AG09309 (cell line): Measurements from ENCODE around the gene DHRS2.
"Not testable (repeated sequence)": the region's sequence is repeated elsewhere in the genome, so short reads cannot be mapped to it uniquely, and the experiment has no call there.

Experiments used
- DNase-seq: peaks from one replicate; pipeline ENCODE4 v3.0.0-alpha.2; 2010; ENCODE audit warnings: low read depth
- H3K4me3 ChIP-seq: 2 replicates; pipeline ENCODE4 v1.5.1; 2011; ENCODE audit warnings: mild to moderate bottlenecking, low read depth, low read length, moderate library complexity; ENCODE audit not compliant: control insufficient read depth
- TF ChIP-seq, protein P1 (sequence below): IDR thresholded peaks from 2 replicates; pipeline ENCODE4 v1.5.1; 2011; ENCODE audit warnings: mild to moderate bottlenecking, low read depth, low read length, inconsistent platforms; ENCODE audit not compliant: insufficient read depth, control insufficient read depth; ENCODE audit errors: missing control alignments

The DHRS2 gene

GRCh38 chr14:23605931-23606585 lies 30.1 kb upstream of the DHRS2 start:
- TF ChIP-seq, protein P1, sequence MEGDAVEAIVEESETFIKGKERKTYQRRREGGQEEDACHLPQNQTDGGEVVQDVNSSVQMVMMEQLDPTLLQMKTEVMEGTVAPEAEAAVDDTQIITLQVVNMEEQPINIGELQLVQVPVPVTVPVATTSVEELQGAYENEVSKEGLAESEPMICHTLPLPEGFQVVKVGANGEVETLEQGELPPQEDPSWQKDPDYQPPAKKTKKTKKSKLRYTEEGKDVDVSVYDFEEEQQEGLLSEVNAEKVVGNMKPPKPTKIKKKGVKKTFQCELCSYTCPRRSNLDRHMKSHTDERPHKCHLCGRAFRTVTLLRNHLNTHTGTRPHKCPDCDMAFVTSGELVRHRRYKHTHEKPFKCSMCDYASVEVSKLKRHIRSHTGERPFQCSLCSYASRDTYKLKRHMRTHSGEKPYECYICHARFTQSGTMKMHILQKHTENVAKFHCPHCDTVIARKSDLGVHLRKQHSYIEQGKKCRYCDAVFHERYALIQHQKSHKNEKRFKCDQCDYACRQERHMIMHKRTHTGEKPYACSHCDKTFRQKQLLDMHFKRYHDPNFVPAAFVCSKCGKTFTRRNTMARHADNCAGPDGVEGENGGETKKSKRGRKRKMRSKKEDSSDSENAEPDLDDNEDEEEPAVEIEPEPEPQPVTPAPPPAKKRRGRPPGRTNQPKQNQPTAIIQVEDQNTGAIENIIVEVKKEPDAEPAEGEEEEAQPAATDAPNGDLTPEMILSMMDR = no peak
- DNase-seq = no peak
- no peak overlapping the region for H3K4me3 ChIP-seq

DNA sequence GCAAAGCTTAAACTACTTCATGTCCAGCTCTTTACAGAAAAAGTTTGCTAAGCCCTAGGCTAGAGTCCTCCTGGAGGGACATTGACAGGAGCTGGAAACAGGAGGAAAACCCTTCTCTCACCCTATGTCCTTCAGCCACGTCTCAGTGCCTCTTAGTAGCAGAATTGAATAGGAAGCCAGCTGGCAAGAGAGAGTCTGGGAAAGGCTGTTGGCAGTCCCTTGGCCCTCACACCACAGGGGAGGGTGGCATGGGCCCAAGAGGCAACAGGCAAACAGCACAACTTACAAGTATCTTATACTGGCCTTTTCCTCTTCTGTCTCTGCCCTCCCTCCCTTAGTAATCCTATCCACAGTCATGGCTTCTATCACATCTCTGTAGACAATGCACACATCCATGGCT lies 27.7 kb upstream of the DHRS2 start:
- TF ChIP-seq, protein P1 = no peak

DNA sequence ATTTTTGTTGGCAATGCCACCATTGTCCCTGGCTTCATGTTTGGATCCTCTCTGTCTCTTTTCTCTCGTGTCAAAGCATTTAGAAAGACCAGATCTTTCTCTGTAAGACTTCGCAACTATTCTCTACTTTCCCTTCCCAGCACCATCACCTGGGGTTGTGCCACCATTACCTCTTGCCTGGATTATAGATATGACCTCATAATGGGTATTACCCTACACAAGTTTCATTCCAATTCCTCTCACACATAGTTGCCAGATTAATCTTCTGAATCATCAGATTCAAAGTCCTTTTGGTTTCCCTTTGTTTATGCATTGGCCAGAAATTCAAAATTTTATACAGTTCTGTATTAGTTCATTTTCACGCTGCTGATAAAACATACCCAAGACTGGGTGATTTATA lies 27.2 kb upstream of the DHRS2 start:
- no peak overlapping the region for H3K4me3 ChIP-seq
- TF ChIP-seq, protein P1 = no peak
- DNase-seq = no peak

More for the DNA sequence above, 27.7 kb upstream of the DHRS2 start:
- H3K4me3 ChIP-seq = no peak overlapping the region
- DNase-seq = no peak

- H3K4me3 ChIP-seq, DNase-seq: not testable (repeated sequence)
Measured at GRCh38 chr14:23609411-23610089, 26.6 kb upstream of the DHRS2 start.

GRCh38 chr14:23610090-23610814 lies 25.9 kb upstream of the DHRS2 start:
- TF ChIP-seq, protein P1 = no peak
- no peak for DNase-seq
- H3K4me3 ChIP-seq = no peak overlapping the region

DNA sequence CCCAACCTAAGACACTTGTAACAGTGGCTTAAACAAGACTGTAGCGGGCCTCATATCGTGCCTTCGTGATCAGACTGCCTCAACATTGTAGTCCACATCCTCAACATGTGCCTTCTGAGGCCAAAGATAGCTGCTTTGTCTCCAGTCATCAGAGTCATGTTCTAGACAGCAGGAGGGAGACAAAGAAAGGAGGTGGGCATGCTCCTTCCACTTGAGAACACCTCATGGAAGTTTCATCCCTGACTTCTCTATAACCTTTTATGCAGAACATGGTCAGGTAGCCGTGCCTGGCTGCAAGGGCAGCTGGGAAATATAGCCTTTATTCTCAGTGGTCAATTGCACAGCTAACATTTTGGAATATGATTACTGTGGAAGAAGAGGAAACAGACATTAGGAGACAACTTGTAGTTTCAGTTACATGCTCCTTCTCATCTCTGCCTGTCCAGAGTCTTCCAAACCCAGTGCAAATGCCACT lies 25.3 kb upstream of the DHRS2 start:
- TF ChIP-seq, protein P1 = no peak
- no peak for DNase-seq
- no peak overlapping the region for H3K4me3 ChIP-seq

GRCh38 chr14:23612354-23612732 lies 23.8 kb upstream of the DHRS2 start:
- no peak for DNase-seq
- TF ChIP-seq, protein P1 = no peak
- no peak overlapping the region for H3K4me3 ChIP-seq
